Stomach smooth muscle (tissue), 2 donors: ENCODE results near the gene ERVMER34-1.
A peak's percentile ranks its signal among the peaks of the same experiment; 100 is the strongest.

Experiments used
- H3K27ac ChIP-seq: one replicate; pipeline ENCODE4 v1.7.0; 2013; ENCODE audit warnings: mild to moderate bottlenecking, low read length, inconsistent platforms
- H3K27me3 ChIP-seq, 2 donors: one replicate each; pipeline ENCODE4 v1.7.0; 2013; ENCODE audit warnings: low read length in 2 of 2; ENCODE audit not compliant: insufficient read depth in 2 of 2, control insufficient read depth in 1 of 2
- H3K36me3 ChIP-seq, 2 donors: one replicate each; pipeline ENCODE4 v1.7.0; 2013; ENCODE audit warnings: low read length in 2 of 2; ENCODE audit not compliant: control insufficient read depth in 2 of 2, insufficient read depth in 2 of 2
- H3K4me1 ChIP-seq: one replicate; pipeline ENCODE4 v1.7.0; 2013; ENCODE audit warnings: low read length; ENCODE audit not compliant: control insufficient read depth, insufficient read depth
- H3K4me3 ChIP-seq, 2 donors: one replicate each; pipeline ENCODE4 v1.7.0; 2013; ENCODE audit warnings: low read length in 2 of 2
- H3K9ac ChIP-seq, 2 donors: one replicate each; pipeline ENCODE4 v1.7.0; 2013; ENCODE audit warnings: low read length in 2 of 2, mild to moderate bottlenecking in 1 of 2
- H3K9me3 ChIP-seq, 2 donors: one replicate each; pipeline ENCODE4 v1.7.0; 2013; ENCODE audit warnings: low read length in 2 of 2; ENCODE audit not compliant: control insufficient read depth in 2 of 2
- donor health status: healthy.
- donor health status: Pancreatic carcinoma.

The ERVMER34-1 gene

GRCh38 chr4:52721968-52722815 is 29.0 kb downstream of the ERVMER34-1 start:
- peak overlapping the region; percentile 77 to 99 for H3K9ac ChIP-seq
- peak overlapping the region; percentile 64 to 94 for H3K4me3 ChIP-seq
- H3K36me3 ChIP-seq, result peaks cover 0 to 2% of the 10 kb centered on the region in 2 donors
- peak overlapping the region; percentile 88 for H3K27ac ChIP-seq
- no peaks in the 10 kb centered on the region for H3K9me3 ChIP-seq
- peaks cover 7% of the 10 kb centered on the region for H3K4me1 ChIP-seq
- no peaks in the 10 kb centered on the region for H3K27me3 ChIP-seq

GRCh38 chr4:52718123-52718522 is 33.1 kb downstream of the ERVMER34-1 start:
- Histone ChIP-seq H3K27ac (no peak overlapping the region), H3K9ac (no peak overlapping the region), H3K36me3 (peaks cover 10 to 14% of the 10 kb centered on the region in 2 donors), H3K9me3 (no peaks in the 10 kb centered on the region), H3K4me1 (peaks cover 17% of the 10 kb centered on the region), H3K27me3 (no peaks in the 10 kb centered on the region), H3K4me3 (no peak overlapping the region)

- H3K4me3 ChIP-seq, result no peak overlapping the region
- H3K4me1 ChIP-seq, result peaks cover 21% of the 10 kb centered on the region
- no peak overlapping the region for H3K9ac ChIP-seq
- no peaks in the 10 kb centered on the region for H3K27me3 ChIP-seq
- H3K27ac ChIP-seq, result no peak overlapping the region
- H3K9me3 ChIP-seq, result no peaks in the 10 kb centered on the region
- peaks cover 10 to 14% of the 10 kb centered on the region in 2 donors for H3K36me3 ChIP-seq
These were observed 34.7 kb downstream of the ERVMER34-1 start for GRCh38 chr4:52716364-52717151.

- no peak overlapping the region for H3K9ac ChIP-seq
- no peak overlapping the region for H3K4me3 ChIP-seq
- peaks cover 19% of the 10 kb centered on the region for H3K4me1 ChIP-seq
- no peaks in the 10 kb centered on the region for H3K27me3 ChIP-seq
- no peak overlapping the region for H3K27ac ChIP-seq
- H3K9me3 ChIP-seq, result no peaks in the 10 kb centered on the region
- H3K36me3 ChIP-seq, result peaks cover 10 to 14% of the 10 kb centered on the region in 2 donors
These were observed 35.3 kb downstream of the ERVMER34-1 start for GRCh38 chr4:52715914-52716313.

GRCh38 chr4:52715255-52715897 is 35.8 kb downstream of the ERVMER34-1 start:
- Histone ChIP-seq H3K4me1 (peaks cover 19% of the 10 kb centered on the region), H3K9ac (no peak overlapping the region), H3K27ac (no peak overlapping the region), H3K4me3 (no peak overlapping the region), H3K27me3 (no peaks in the 10 kb centered on the region), H3K36me3 (peaks cover 10 to 14% of the 10 kb centered on the region in 2 donors), H3K9me3 (no peaks in the 10 kb centered on the region)

- peaks cover 19% of the 10 kb centered on the region for H3K4me1 ChIP-seq
- H3K4me3 ChIP-seq, result no peak overlapping the region
- peaks cover 10 to 12% of the 10 kb centered on the region in 2 donors for H3K36me3 ChIP-seq
- no peak overlapping the region for H3K27ac ChIP-seq
- H3K9me3 ChIP-seq, result no peaks in the 10 kb centered on the region
- H3K9ac ChIP-seq, result no peak overlapping the region
- H3K27me3 ChIP-seq, result no peaks in the 10 kb centered on the region
These were observed 36.5 kb downstream of the ERVMER34-1 start for GRCh38 chr4:52714597-52715254.

- Histone ChIP-seq H3K9ac (peak overlapping the region in 1 of 2 donors; percentile 91), H3K27me3 (no peaks in the 10 kb centered on the region), H3K36me3 (peaks cover 10 to 12% of the 10 kb centered on the region in 2 donors), H3K4me1 (peaks cover 19% of the 10 kb centered on the region), H3K4me3 (peak overlapping the region; percentile 86 to 90), H3K27ac (no peak overlapping the region), H3K9me3 (no peaks in the 10 kb centered on the region)
These were observed 37.7 kb downstream of the ERVMER34-1 start for GRCh38 chr4:52713456-52713937.

GRCh38 chr4:52712251-52713130 is 38.7 kb downstream of the ERVMER34-1 start:
- Histone ChIP-seq H3K27me3 (no peaks in the 10 kb centered on the region), H3K4me1 (peaks cover 19% of the 10 kb centered on the region), H3K9ac (peak overlapping the region; percentile 80 to 91), H3K27ac (peak overlapping the region; percentile 80), H3K4me3 (peak overlapping the region; percentile 86 to 90), H3K9me3 (no peaks in the 10 kb centered on the region), H3K36me3 (peaks cover 10 to 12% of the 10 kb centered on the region in 2 donors)

- Histone ChIP-seq H3K9ac (peak overlapping the region in 1 of 2 donors; percentile 42), H3K27me3 (no peaks in the 10 kb centered on the region), H3K4me3 (peak overlapping the region; percentile 51 to 90), H3K9me3 (no peaks in the 10 kb centered on the region), H3K27ac (no peak overlapping the region), H3K4me1 (peaks cover 19% of the 10 kb centered on the region), H3K36me3 (peaks cover 10 to 11% of the 10 kb centered on the region in 2 donors)
These were observed 39.4 kb downstream of the ERVMER34-1 start for GRCh38 chr4:52711834-52712250.
